GM12874 (cell line): ENCODE data around the gene COL24A1.

Source experiments
- TF ChIP-seq, protein P1 (sequence below): IDR thresholded peaks from 2 replicates; pipeline ENCODE4 v1.5.1; 2011; ENCODE audit warnings: low read depth, mild to moderate bottlenecking, control low read depth, low read length, moderate library complexity; ENCODE audit not compliant: insufficient read depth

Gene COL24A1

DNA sequence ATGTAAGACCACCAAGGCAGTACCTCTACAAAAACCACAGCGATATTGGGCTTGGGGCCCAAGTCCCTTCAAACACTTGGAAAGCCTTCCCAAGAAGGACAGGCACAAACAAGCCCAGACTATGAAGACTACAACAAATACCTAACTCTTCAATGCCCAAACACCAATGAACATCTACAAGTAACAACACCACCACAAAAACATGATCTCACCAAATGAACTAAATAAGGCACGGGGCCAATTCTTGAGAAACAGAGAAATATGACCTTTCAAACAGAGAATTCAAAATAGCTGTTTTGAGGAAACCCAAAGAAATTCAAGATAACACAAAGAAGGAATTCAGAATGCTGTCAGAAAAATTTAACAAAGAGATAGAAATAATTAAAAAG lies 86.8 kb downstream of the COL24A1 start:
- TF ChIP-seq, protein P1, sequence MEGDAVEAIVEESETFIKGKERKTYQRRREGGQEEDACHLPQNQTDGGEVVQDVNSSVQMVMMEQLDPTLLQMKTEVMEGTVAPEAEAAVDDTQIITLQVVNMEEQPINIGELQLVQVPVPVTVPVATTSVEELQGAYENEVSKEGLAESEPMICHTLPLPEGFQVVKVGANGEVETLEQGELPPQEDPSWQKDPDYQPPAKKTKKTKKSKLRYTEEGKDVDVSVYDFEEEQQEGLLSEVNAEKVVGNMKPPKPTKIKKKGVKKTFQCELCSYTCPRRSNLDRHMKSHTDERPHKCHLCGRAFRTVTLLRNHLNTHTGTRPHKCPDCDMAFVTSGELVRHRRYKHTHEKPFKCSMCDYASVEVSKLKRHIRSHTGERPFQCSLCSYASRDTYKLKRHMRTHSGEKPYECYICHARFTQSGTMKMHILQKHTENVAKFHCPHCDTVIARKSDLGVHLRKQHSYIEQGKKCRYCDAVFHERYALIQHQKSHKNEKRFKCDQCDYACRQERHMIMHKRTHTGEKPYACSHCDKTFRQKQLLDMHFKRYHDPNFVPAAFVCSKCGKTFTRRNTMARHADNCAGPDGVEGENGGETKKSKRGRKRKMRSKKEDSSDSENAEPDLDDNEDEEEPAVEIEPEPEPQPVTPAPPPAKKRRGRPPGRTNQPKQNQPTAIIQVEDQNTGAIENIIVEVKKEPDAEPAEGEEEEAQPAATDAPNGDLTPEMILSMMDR: no peak

DNA sequence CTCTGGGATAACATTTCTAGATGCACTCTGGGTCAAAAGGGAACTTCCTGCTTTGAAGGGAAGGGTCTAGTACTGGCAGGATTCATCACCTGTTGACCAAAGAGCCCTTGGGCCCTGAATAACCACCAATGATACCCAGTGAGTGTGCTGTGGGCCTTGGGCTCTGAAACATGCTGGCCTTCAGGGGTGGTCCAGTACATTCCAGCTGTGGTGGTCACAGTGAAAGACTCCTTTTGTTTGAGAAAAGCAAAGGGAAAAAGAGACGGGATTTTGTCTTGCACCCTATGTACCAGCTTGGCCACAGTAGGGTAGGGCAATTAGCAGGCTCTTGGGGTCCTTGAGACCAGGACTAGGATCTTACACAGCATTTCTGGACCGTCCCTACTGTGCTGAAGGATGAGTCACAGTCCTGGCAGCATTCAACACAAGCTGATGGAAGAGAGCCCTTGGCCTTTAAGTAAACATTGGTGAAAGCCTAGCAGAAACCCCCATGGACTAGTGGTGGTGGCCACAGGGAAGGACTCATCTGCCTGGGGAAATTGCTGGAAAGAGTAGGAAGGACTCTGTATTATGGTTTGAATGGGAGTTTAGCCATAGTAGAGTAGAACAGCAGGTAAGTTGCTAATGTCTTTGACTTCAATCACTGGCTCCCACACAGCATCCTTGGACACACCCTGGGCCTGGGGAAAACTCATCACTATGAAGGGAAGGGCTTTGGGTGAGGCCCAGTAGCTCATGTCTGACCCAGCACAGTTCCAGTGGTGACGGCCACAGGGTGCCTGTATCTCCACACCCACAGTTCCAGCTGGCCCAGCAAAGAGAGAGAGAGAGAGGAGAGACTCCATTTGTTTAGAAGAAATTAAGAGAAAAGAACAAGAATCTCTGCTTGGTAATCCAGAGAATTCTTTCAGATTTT lies 87.5 kb downstream of the COL24A1 start:
- TF ChIP-seq, protein P1: no peak

DNA sequence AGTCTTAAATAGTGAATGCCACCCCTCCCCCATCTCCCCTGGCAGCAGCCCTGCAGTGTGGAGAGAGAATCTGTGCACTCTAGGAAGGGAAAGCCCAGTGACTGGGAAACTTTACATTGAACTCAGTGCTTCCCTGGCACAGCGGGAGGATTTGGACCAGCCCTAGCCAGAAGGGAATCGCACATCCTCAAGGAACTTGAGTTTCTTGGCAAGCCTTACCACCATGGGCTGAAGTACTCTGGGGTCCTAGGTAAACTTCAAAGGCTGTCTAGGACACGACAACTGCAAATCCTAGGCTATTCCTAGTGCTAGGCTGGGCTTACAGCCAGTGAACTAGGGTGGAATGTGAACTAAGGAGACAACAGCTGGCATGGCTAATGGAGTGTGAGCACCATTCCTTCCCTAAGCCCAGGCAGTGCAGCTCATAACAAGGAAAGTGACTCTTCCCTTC lies 88.3 kb downstream of the COL24A1 start:
- TF ChIP-seq, protein P1: no peak

DNA sequence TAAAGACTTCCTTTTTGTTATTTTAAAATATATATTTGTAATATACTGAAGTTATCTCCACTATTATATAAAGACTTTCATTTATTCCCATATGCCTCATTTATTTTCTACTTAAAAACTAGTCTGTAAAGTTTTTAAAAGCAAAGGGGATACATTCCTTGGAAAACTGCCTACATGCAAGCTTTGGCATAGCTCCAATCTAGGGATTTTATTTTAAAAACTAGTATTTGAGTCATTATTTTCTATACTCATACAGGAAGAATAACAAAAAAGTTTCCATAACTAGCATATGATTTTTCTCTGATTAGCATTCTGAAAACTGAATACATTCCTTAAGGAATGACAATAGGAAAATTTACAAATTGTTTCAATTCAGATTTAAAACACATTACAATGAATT lies 88.9 kb downstream of the COL24A1 start:
- TF ChIP-seq, protein P1: no peak

DNA sequence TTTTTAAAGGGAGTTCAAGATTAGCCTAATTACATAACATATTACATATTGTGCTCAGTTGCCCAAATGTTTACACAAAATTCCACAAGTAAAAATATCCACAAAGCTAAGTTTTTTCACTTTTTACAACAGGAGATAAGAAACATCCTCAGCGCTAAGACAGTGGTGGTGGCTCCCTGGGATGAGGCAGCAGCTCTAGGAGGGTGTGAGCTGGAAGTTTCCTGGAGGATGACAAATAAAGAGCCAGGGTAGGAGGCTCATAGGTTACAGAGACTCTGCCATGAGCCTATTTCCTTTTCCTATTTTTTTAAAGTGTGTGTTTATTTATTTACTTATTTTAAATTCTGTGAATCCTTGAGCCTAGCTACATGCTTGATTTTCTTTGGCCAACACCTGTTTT lies 91.7 kb downstream of the COL24A1 start:
- TF ChIP-seq, protein P1: no peak

DNA sequence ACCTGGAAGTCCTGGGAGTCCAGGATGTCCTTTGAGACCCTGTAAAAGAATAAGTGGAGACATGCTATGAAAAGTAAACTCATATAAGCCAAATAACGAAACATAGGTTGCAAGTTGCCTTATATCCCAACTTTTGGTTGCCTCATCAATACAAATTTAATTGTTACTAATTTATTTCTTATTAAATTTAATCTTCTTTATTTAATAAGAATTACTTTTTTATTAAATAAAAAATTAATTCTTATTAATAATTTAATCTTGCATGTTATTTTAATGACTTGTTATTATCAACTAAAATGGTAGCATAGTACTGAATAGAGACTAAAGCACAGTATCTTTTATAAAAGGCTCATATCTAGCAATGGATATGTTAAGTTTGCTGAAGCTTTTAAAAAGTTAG lies 92.9 kb downstream of the COL24A1 start:
- TF ChIP-seq, protein P1: no peak

DNA sequence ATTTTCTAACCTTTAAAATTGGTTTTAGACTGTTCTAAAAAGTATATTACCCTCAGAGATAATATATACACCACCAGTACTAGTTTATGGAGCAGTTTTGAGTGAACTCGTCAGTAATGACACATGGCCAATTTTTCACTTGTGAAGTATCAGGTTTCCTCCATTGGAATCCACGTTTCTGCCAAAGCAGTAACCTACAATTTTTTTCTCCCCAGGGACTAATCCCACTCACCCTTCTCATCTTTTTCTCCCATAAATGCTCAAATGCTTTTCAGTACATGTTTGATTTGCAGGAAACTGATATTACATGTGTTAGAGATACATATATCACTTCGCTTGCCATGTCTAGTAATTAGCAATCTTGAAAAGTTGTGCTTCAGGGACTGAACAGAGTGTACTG lies 94.1 kb downstream of the COL24A1 start:
- TF ChIP-seq, protein P1: no peak
